ENCODE results near the gene SELENOW.

Gene SELENOW

DNA sequence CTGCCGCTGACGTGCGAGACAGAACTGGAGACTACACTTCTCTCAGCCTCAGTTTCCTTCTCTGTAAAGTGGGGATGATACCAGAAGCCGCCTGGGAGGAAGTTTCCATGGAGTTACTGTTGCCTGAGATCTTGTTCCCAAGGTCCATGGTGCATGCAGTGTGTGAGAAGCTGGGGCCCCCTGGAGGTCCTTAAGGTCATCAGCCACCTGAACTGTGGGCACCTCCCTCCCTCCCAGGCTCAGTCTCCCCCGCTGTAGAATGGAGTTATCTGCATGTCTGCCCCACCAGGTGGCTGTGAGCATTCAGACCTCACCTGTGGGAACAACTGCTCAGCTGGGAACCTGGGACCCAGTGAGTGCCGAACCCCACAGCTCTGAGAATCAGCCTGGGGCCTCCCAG is 45.9 kb downstream of the SELENOW start:
- DNase-seq (ENCODE audit: low spot score): no peak

DNA sequence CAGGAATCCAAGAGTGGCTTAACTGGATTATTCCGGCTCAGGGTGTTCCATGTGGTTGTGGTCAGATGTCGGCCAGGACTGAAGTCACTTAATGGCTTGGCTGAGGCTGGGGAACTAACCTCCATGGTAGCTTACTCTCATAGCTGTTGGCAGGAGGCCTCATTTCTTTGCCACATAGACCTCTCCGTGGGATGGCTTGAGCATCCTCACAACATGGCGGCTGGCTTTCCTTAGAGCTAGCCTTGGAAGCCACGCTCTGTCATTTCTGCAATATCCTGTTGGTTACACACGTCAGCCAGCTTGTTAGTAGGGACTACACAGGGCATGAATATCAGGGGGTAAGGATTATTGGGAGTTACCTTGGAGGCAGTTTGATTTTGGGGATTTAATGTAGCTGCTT is 48.3 kb downstream of the SELENOW start:
- DNase-seq (ENCODE audit: low spot score): no peak

DNA sequence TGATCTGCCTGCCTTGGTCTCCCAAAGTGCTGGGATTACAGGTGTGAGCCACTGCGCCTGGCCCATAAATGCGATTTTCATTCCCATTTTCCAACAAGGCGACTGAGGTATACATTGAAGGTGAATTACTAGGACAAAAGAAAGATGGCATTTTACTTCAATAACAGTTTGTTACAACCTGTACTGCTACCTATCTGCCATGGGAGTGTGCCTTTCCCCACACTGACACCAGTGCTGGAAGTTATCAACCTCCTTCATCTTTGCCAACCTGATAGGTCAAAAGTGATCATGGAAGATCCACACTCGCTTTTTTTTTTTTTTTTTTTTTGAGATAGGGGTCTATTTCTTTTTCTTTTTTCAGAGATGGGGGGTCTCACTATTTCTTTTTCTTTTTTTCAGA is 54.2 kb downstream of the SELENOW start:
- DNase-seq (ENCODE audit: low spot score): no peak
